Thyroid gland (tissue), 4 donors: ENCODE data around the gene SLC35A4. TPM values are rescaled to one million over a fixed set of nuclear protein-coding genes. Genes with fewer than 3 reads are reported as not detected.

ENCODE experiments used
- DNase-seq, 2 donors: peaks; one replicate each; pipeline ENCODE4 v3.0.0-alpha.2; 2019
- H3K27ac ChIP-seq, 3 donors: fragments of 200-600 bp; sonication (generic); 1 replicate in 2 of 3; 2 replicates in 1 of 3; pipeline ENCODE4 v1.5.1; 2016 to 2019; ENCODE audit warnings: mild to moderate bottlenecking in 1 of 3, moderate library complexity in 1 of 3
- H3K27me3 ChIP-seq: fragments of 200-600 bp; sonication (generic); one replicate; pipeline ENCODE4 v1.5.1; 2019
- H3K36me3 ChIP-seq, 2 donors: fragments of 200-600 bp; sonication (generic); one replicate each; pipeline ENCODE4 v1.5.1; 2016 to 2019
- H3K4me1 ChIP-seq, 2 donors: fragments of 200-600 bp; sonication (generic); one replicate each; pipeline ENCODE4 v1.5.1; 2017 to 2019
- H3K4me3 ChIP-seq, 3 donors: fragments of 200-600 bp; sonication (generic); replicated peaks in 1 of 3; 1 replicate in 2 of 3; 2 replicates in 1 of 3; pipeline ENCODE4 v1.5.1; 2016; ENCODE audit warnings: mild to moderate bottlenecking in 1 of 3
- H3K9me3 ChIP-seq: fragments of 200-600 bp; sonication (generic); one replicate; pipeline ENCODE4 v1.5.1; 2017
- POLR2A ChIP-seq, 2 donors: fragments of 450-650 bp; IDR thresholded peaks; one replicate each; pipeline ENCODE4 v1.6.1; 2017; ENCODE audit warnings: antibody characterized with exemption in 2 of 2, mild to moderate bottlenecking in 2 of 2, moderate library complexity in 1 of 2
- WGBS, 2 donors: methylation state at CpG; one replicate each; pipeline ENCODE4 v1.1.5; 2017; 5-methylcytosine and 5-hydroxymethylcytosine counted together
- intact Hi-C: fragments of 100-400 bp; cut with DNase I; formaldehyde crosslinking; loops from one replicate; pipeline ENCODE4 v1.15.1; 2023
- total RNA-seq, 4 donors: library from RNA; depleted of rRNA; stranded (reverse); fragments of >200 nt; gene quantifications; one replicate each; pipeline ENCODE4 v1.2.3, GENCODE V29; 2016
- TF ChIP-seq, protein P1 (sequence below), 6 experiments: fragments of 200-600 bp in 3 of 6; fragments of 450-650 bp in 3 of 6; sonication (generic) in 3 of 6; IDR thresholded peaks; one replicate each; pipeline ENCODE4 v1.5.1; 2016 to 2019; ENCODE audit warnings: antibody characterized with exemption in 6 of 6, mild to moderate bottlenecking in 2 of 6, inconsistent platforms in 1 of 6, moderate library complexity in 1 of 6

The SLC35A4 gene
- total RNA-seq, 4 donors from 2014 or later = 64.2 to 114 (median 74.0) TPM

DNA sequence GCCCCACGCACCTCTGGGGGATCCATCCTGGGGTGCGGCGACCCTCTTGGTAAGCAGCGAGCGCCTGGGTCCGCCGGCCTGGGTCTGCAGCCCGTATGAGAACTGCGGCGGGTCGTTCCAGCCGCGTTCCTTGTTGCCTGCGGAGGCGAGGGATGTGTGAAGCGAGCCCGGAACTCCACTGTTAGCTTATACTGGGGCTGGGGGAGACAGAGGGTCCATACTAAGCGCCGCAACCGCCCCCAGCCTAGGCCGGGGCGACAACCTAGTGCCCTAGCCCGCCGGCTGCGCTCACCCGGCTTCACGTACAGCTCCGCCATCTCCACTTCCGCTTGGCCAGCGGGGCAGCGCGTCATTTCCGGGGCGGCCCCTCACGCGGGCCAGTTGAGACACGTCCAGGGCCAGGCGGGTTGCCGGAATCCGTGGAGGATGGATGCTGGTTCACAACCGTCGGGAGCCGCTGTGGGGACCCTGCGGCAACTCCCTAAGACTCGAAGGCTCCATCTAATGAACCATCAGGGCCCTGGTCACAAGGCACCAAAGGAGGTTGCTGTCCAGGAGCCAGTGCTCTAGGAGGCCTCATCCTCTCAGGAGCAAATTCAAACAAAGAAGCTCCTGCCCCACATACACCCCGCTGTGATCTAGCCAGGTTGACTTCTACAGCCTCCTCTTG is 7.4 kb upstream of the SLC35A4 start, which contains the start of gene SRA1:
Gene SRA1 (minus strand): TSS at position 338 of the 670 bp plus-strand sequence. CDS start 21 bp downstream, at position 317.
- Histone ChIP-seq H3K27ac (peak within 1 kb of the TSS; percentile 50 to 83 (median 65)), H3K27me3 (no peaks in the 10 kb centered on the region), H3K4me3 (peak within 1 kb of the TSS; percentile 22 to 91 (median 66)), H3K4me1 (peaks cover 9 to 22% of the 10 kb centered on the region in 2 donors), H3K9me3 (no peaks in the 10 kb centered on the region), H3K36me3 (peaks cover 5 to 10% of the 10 kb centered on the region in 2 donors)
- peak in 1 of 2 donors; percentile 95 for TF ChIP-seq POLR2A (IDR thresholded peaks at IDR 0.05)
- TF ChIP-seq, protein P1, sequence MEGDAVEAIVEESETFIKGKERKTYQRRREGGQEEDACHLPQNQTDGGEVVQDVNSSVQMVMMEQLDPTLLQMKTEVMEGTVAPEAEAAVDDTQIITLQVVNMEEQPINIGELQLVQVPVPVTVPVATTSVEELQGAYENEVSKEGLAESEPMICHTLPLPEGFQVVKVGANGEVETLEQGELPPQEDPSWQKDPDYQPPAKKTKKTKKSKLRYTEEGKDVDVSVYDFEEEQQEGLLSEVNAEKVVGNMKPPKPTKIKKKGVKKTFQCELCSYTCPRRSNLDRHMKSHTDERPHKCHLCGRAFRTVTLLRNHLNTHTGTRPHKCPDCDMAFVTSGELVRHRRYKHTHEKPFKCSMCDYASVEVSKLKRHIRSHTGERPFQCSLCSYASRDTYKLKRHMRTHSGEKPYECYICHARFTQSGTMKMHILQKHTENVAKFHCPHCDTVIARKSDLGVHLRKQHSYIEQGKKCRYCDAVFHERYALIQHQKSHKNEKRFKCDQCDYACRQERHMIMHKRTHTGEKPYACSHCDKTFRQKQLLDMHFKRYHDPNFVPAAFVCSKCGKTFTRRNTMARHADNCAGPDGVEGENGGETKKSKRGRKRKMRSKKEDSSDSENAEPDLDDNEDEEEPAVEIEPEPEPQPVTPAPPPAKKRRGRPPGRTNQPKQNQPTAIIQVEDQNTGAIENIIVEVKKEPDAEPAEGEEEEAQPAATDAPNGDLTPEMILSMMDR (IDR thresholded peaks at IDR 0.05) = no peak
- peak; percentile 90 to 92 for DNase-seq
- 2 to 11% methylated on average over 1 to 14 of the region's 46 CpGs for WGBS, 2 donors
- intact Hi-C loops = no loop called here

DNA sequence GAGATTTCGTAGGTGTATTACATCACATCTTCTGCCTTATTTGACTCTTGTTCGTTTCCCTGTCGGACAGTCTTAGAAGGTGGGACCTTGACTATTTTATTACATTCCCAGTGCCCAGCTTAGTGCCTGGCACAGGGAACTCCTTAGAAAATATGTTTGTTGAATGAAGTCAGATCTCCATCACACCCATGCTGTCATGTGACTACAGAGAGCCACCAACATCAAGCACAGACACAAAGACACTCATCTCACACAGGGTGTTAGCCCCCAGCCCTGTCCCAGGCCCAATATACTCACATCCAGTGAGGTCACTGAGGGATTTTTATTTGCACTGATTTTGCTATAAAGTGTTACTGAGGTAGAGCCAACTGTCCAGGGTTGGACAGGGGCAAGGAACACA is 6.7 kb upstream of the SLC35A4 start:
- no peaks in the 10 kb centered on the region for H3K27me3 ChIP-seq
- WGBS, 2 donors = 77 to 82% methylated on average over 3 of the region's 3 CpGs
- DNase-seq = no peak
- H3K4me3 ChIP-seq = no peak overlapping the region
- H3K36me3 ChIP-seq = peaks cover 5 to 10% of the 10 kb centered on the region in 2 donors
- intact Hi-C loops = no loop called here
- TF ChIP-seq POLR2A (IDR thresholded peaks at IDR 0.05) = no peak
- TF ChIP-seq, protein P1 (IDR thresholded peaks at IDR 0.05) = no peak
- peaks cover 10 to 27% of the 10 kb centered on the region in 2 donors for H3K4me1 ChIP-seq
- peak overlapping the region; percentile 50 to 83 (median 65) for H3K27ac ChIP-seq
- no peaks in the 10 kb centered on the region for H3K9me3 ChIP-seq

DNA sequence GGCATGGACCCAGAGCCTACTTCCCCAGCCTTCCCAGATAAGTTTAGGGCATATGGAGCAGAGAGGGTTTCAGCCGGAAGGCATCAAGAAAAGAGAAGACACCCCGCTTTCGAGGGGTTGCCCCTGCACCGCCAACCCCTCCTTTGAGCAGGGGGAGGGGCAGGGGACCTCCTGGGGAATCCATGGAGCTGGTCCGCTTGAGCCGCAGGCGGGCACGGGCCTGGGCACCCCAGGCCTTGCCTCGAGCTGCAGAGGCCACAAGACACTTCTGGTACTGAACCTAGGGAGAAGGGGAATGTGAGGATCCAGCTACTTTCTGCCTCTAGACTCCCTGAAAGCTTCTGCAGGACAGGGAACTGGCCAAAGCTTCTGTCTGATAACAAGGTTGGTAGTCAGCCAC is 6.1 kb upstream of the SLC35A4 start:
- Histone ChIP-seq H3K36me3 (peaks cover 2 to 10% of the 10 kb centered on the region in 2 donors), H3K27me3 (no peaks in the 10 kb centered on the region), H3K4me1 (peaks cover 16 to 33% of the 10 kb centered on the region in 2 donors), H3K9me3 (no peaks in the 10 kb centered on the region), H3K4me3 (no peak overlapping the region), H3K27ac (no peak overlapping the region)
- intact Hi-C loops = no loop called here
- TF ChIP-seq POLR2A (IDR thresholded peaks at IDR 0.05) = no peak
- TF ChIP-seq, protein P1 (IDR thresholded peaks at IDR 0.05) = no peak
- DNase-seq = no peak
- WGBS, 2 donors = 94 to 95% methylated on average over 8 to 9 of the region's 9 CpGs

DNA sequence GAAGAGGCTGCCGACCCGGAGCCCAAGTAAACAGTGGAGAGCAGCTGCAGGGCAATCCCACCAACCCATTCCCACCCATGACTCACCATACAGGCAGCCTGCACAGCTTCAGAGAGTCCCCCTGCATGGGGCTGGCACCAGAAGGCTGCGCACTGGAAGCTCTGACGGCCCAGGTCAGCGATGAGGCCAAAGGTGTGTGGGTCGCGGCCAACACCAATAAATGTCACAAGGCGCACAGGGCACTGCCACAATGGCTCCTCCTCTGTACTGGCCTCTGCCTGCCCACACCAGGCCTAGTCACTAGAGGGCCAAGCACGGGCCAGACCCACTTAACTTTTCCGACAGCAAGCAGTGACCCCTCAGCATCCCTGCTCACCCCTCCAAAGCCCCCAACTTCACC is 4.4 kb upstream of the SLC35A4 start:
- no peak for TF ChIP-seq POLR2A (IDR thresholded peaks at IDR 0.05)
- TF ChIP-seq, protein P1 (IDR thresholded peaks at IDR 0.05) = no peak
- Histone ChIP-seq H3K9me3 (no peaks in the 10 kb centered on the region), H3K4me1 (peaks cover 22 to 34% of the 10 kb centered on the region in 2 donors), H3K27ac (no peak overlapping the region), H3K27me3 (no peaks in the 10 kb centered on the region), H3K4me3 (no peak overlapping the region), H3K36me3 (peaks cover 0 to 10% of the 10 kb centered on the region in 2 donors)
- intact Hi-C loops = loop anchor here (5.0 kb wide), 1 partner anchor 77 kb away; the partner anchor contains the start of gene TMCO6
- DNase-seq = no peak
- 88 to 93% methylated on average over 10 of the region's 10 CpGs for WGBS, 2 donors
